CD14-positive monocyte (primary cell): Measurements from ENCODE around the gene OR52N2. TPM values are rescaled to one million over a fixed set of nuclear protein-coding genes. Genes with fewer than 3 reads are reported as not detected.

Experiments used
- DNase-seq, 3 donors: peaks; one replicate each; pipeline ENCODE4 v3.0.0-alpha.2; 2011 to 2022
- H2AFZ ChIP-seq: 2 replicates; pipeline ENCODE4 v1.6.0; 2012; ENCODE audit warnings: mild to moderate bottlenecking, low read depth, low read length, inconsistent platforms; ENCODE audit not compliant: insufficient read depth, poor library complexity, severe bottlenecking
- H3K27ac ChIP-seq, 2 donors: 1 replicate in 1 of 2; 2 replicates in 1 of 2; pipeline ENCODE4 v1.5.1; 2012 to 2013; ENCODE audit warnings: low read length in 2 of 2, control low read depth in 1 of 2, inconsistent platforms in 1 of 2, low read depth in 1 of 2, mild to moderate bottlenecking in 1 of 2
- H3K27me3 ChIP-seq, 2 donors: one replicate each; pipeline versions ENCODE4 v1.6.0 to v1.6.1; 2011 to 2013; ENCODE audit warnings: low read length in 2 of 2; ENCODE audit not compliant: control insufficient read depth in 2 of 2, insufficient read depth in 2 of 2
- H3K36me3 ChIP-seq, 2 donors: replicated peaks in 1 of 2; 1 replicate in 1 of 2; 2 replicates in 1 of 2; pipeline versions ENCODE4 v1.5.1 to v1.6.1; 2012 to 2013; ENCODE audit warnings: low read length in 2 of 2, control low read depth in 1 of 2, inconsistent platforms in 1 of 2, mild to moderate bottlenecking in 1 of 2; ENCODE audit not compliant: insufficient read depth in 2 of 2, control insufficient read depth in 1 of 2
- H3K4me1 ChIP-seq, 2 donors: 1 replicate in 1 of 2; 2 replicates in 1 of 2; pipeline versions ENCODE4 v1.5.1 to v1.6.1; 2012 to 2013; ENCODE audit warnings: low read length in 2 of 2, control low read depth in 1 of 2, inconsistent platforms in 1 of 2, mild to moderate bottlenecking in 1 of 2, moderate library complexity in 1 of 2; ENCODE audit not compliant: insufficient read depth in 2 of 2, control insufficient read depth in 1 of 2
- H3K4me2 ChIP-seq: replicated peaks from 2 replicates; pipeline ENCODE3; 2012; ENCODE audit warnings: low read length, moderate library complexity, mild to moderate bottlenecking; ENCODE audit not compliant: poor library complexity, severe bottlenecking; ENCODE audit errors: extremely low read depth
- H3K4me3 ChIP-seq, 3 experiments: fragments of 200-600 bp in 1 of 3; sonication (generic) in 1 of 3; replicated peaks in 1 of 3; 1 replicate in 2 of 3; 2 replicates in 1 of 3; pipeline ENCODE4 v1.5.1; 2011 to 2013; ENCODE audit warnings: low read length in 3 of 3, mild to moderate bottlenecking in 3 of 3, control low read depth in 2 of 3, low read depth in 2 of 3, inconsistent platforms in 1 of 3, moderate library complexity in 1 of 3
- H3K79me2 ChIP-seq: 2 replicates; pipeline ENCODE4 v1.6.0; 2012; ENCODE audit warnings: mild to moderate bottlenecking, control low read depth, inconsistent platforms, low read length, moderate library complexity; ENCODE audit not compliant: insufficient read depth
- H3K9ac ChIP-seq: 2 replicates; pipeline ENCODE4 v1.6.0; 2017; ENCODE audit warnings: low read length, mild to moderate bottlenecking; ENCODE audit not compliant: insufficient read depth, poor library complexity, severe bottlenecking
- H3K9me3 ChIP-seq, 2 donors: replicated peaks in 1 of 2; 1 replicate in 1 of 2; 2 replicates in 1 of 2; pipeline versions ENCODE4 v1.5.1 to v1.6.1; 2012 to 2013; ENCODE audit warnings: low read length in 2 of 2, control low read depth in 1 of 2; ENCODE audit not compliant: control insufficient read depth in 1 of 2, insufficient read depth in 1 of 2
- H4K20me1 ChIP-seq: 2 replicates; pipeline ENCODE4 v1.6.0; 2012; ENCODE audit warnings: mild to moderate bottlenecking, low read length, control low read depth, moderate library complexity; ENCODE audit not compliant: insufficient read depth
- H3K27ac Mint-ChIP-seq, 7 donors: one replicate each; pipeline ENCODE4 v1.8.0; 2020; ENCODE audit warnings: mild to moderate bottlenecking in 7 of 7, mixed read lengths in 7 of 7, moderate library complexity in 6 of 7, inconsistent platforms in 2 of 7
- H3K27me3 Mint-ChIP-seq, 3 donors: one replicate each; pipeline ENCODE4 v1.8.0; 2021 to 2022; ENCODE audit warnings: low read depth in 3 of 3, mild to moderate bottlenecking in 3 of 3, mixed read lengths in 3 of 3, moderate library complexity in 3 of 3, inconsistent platforms in 1 of 3
- H3K36me3 Mint-ChIP-seq, 2 donors: one replicate each; pipeline ENCODE4 v1.8.0; 2020; ENCODE audit warnings: mixed read lengths in 2 of 2, inconsistent platforms in 1 of 2, mild to moderate bottlenecking in 1 of 2
- H3K4me1 Mint-ChIP-seq: one replicate; pipeline ENCODE4 v1.8.0; 2020; ENCODE audit warnings: mild to moderate bottlenecking, mixed read lengths
- H3K4me3 Mint-ChIP-seq, 2 donors: one replicate each; pipeline ENCODE4 v1.8.0; 2020; ENCODE audit warnings: mild to moderate bottlenecking in 2 of 2, mixed read lengths in 2 of 2, moderate library complexity in 1 of 2
- H3K9me3 Mint-ChIP-seq, 7 donors: one replicate each; pipeline ENCODE4 v1.8.0; 2020 to 2022; ENCODE audit warnings: mixed read lengths in 7 of 7, mild to moderate bottlenecking in 6 of 7, moderate library complexity in 6 of 7, inconsistent platforms in 2 of 7
- CTCF ChIP-seq: fragments of 200-600 bp; IDR thresholded peaks from one replicate; pipeline ENCODE4 v1.8.0; 2022; ENCODE audit warnings: antibody characterized with exemption, mild to moderate bottlenecking
- WGBS: methylation state at CpG from one replicate; pipeline ENCODE4 v1.1.5; 2013; ENCODE audit warnings: missing lambda C conversion rate; ENCODE audit not compliant: insufficient coverage; 5-methylcytosine and 5-hydroxymethylcytosine counted together
- intact Hi-C, 2 donors: fragments of 100-400 bp; cut with micrococcal nuclease; formaldehyde crosslinking; loops; one replicate each; pipeline versions ENCODE4 v1.15.0 to v1.15.1; 2023
- polyA plus RNA-seq, 3 donors: library from polyadenylated mRNA; depleted of rRNA in 1 of 3; unstranded in 2 of 3; stranded (reverse) in 1 of 3; fragments of 300-500 nt in 2 of 3; fragments of >200 nt in 1 of 3; fragmentation: Illumina TruSeq in 2 of 3; gene quantifications; 1 replicate in 2 of 3; 2 replicates in 1 of 3; pipeline ENCODE4 v1.2.3, GENCODE V29; 2012 to 2021

Gene OR52N2
- polyA plus RNA-seq, 3 donors: not detected

GRCh38 chr11:5796541-5796940 is 12.2 kb upstream of the OR52N2 start:
- Histone ChIP-seq H3K27ac (no peak overlapping the region), H3K27me3 (no peaks in the 10 kb centered on the region), H3K36me3 (no peaks in the 10 kb centered on the region), H3K79me2 (no peaks in the 10 kb centered on the region), H3K4me2 (no peak overlapping the region), H3K4me3 (no peak overlapping the region), H3K9ac (no peak overlapping the region), H3K4me1 (no peaks in the 10 kb centered on the region), H3K9me3 (no peaks in the 10 kb centered on the region), H2AFZ (no peak overlapping the region), H4K20me1 (no peaks in the 10 kb centered on the region)
- H3K27ac Mint-ChIP-seq: no peak overlapping the region
- no peak overlapping the region for H3K4me3 Mint-ChIP-seq
- H3K9me3 Mint-ChIP-seq: peaks cover 0 to 3% (median 1%) of the 10 kb centered on the region in 7 donors
- no peaks in the 10 kb centered on the region for H3K36me3 Mint-ChIP-seq
- no peak for DNase-seq
- no peak for TF ChIP-seq CTCF
- H3K27me3 Mint-ChIP-seq: peaks cover 0 to 2% (median 0%) of the 10 kb centered on the region in 3 donors
- H3K4me1 Mint-ChIP-seq: peaks cover 3% of the 10 kb centered on the region
- intact Hi-C loops: loop anchor here in 1 of 2 donors (10.0 kb wide), 1 partner anchor 1142 kb away; no protein-coding TSS in a partner anchor
- no CpG with 5 or more reads among the region's 6 CpGs for WGBS

- Histone ChIP-seq H3K27ac (no peak overlapping the region), H4K20me1 (no peaks in the 10 kb centered on the region), H3K4me3 (no peak overlapping the region), H3K9ac (no peak overlapping the region), H3K36me3 (no peaks in the 10 kb centered on the region), H3K4me1 (peaks cover under 1 to 4% of the 10 kb centered on the region in 2 donors), H2AFZ (no peak overlapping the region), H3K4me2 (no peak overlapping the region), H3K9me3 (peaks cover 4 to 6% of the 10 kb centered on the region in 2 donors), H3K27me3 (no peaks in the 10 kb centered on the region), H3K79me2 (no peaks in the 10 kb centered on the region)
- DNase-seq: no peak
- intact Hi-C loops: loop anchor here in 1 of 2 donors (10.0 kb wide), 2 partner anchors 199 to 679 kb away; no protein-coding TSS in a partner anchor
- no peak for TF ChIP-seq CTCF
- H3K4me1 Mint-ChIP-seq: peaks cover 5% of the 10 kb centered on the region
- 100% methylated on average over 1 of the region's 5 CpGs for WGBS
- peaks cover 9 to 16% (median 14%) of the 10 kb centered on the region in 7 donors for H3K9me3 Mint-ChIP-seq
- peaks cover 0 to 3% (median 0%) of the 10 kb centered on the region in 3 donors for H3K27me3 Mint-ChIP-seq
- no peak overlapping the region for H3K4me3 Mint-ChIP-seq
- no peaks in the 10 kb centered on the region for H3K36me3 Mint-ChIP-seq
- no peak overlapping the region for H3K27ac Mint-ChIP-seq
These were observed 4.7 kb upstream of the OR52N2 start for GRCh38 chr11:5803982-5804381.
